ENCODE data around the gene TSR3.

DNA sequence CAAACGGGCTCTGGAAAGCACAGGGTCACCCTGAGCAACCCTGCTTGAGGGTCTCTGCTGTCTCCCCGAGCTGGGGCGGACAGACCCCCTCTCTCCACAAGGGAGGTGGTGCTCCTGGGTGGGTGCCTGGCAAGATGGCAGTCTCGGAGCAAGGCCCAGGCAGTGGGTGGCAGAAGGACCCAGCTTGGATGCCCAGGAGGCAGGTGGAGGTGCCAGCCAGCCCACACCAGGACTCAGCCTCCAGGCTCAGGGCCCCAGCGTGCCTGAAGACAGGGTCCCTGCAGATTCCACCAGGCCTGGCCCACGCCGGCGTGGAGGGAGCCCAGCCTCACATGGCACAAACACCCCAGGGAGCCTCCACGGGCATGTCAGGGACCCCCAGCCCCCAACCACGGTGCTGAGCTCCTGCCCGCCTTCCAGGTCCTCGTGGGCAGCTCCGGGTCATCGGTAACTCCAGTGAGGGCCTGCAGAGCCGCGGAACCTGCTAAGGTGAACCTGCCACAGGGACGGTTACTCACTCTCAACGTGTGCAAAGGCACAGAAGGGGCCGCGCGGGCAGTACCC, 42.0 kb upstream of the TSR3 start:
- TF ChIP-seq, protein P1, sequence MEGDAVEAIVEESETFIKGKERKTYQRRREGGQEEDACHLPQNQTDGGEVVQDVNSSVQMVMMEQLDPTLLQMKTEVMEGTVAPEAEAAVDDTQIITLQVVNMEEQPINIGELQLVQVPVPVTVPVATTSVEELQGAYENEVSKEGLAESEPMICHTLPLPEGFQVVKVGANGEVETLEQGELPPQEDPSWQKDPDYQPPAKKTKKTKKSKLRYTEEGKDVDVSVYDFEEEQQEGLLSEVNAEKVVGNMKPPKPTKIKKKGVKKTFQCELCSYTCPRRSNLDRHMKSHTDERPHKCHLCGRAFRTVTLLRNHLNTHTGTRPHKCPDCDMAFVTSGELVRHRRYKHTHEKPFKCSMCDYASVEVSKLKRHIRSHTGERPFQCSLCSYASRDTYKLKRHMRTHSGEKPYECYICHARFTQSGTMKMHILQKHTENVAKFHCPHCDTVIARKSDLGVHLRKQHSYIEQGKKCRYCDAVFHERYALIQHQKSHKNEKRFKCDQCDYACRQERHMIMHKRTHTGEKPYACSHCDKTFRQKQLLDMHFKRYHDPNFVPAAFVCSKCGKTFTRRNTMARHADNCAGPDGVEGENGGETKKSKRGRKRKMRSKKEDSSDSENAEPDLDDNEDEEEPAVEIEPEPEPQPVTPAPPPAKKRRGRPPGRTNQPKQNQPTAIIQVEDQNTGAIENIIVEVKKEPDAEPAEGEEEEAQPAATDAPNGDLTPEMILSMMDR (IDR thresholded peaks at IDR 0.05) = no peak
- no peak for TF ChIP-seq RCOR1 (IDR thresholded peaks at IDR 0.05; ENCODE audit: low read length)
- TF ChIP-seq SMC3 (IDR thresholded peaks at IDR 0.05; ENCODE audit: low read depth, low read length) = no peak
- TF ChIP-seq FOSL2 (IDR thresholded peaks at IDR 0.05; ENCODE audit: borderline replicate concordance, low read depth) = no peak
- TF ChIP-seq RXRA (IDR thresholded peaks at IDR 0.05; ENCODE audit: borderline replicate concordance, low read depth) = no peak
- TF ChIP-seq TAF1 (IDR thresholded peaks at IDR 0.05; ENCODE audit: borderline replicate concordance, low read depth, low read length) = no peak
- TF ChIP-seq FOXJ3 (CRISPR knock-in tag; IDR thresholded peaks at IDR 0.05) = no peak

Measured in SK-N-SH (cell line).